PC-9 (cell line): ENCODE results near the gene RUNDC3A.

Experiments
- CTCF ChIP-seq: fragments of 200-600 bp; sonication (generic); conservative IDR thresholded peaks from 2 replicates; pipeline ENCODE4 v1.6.1; 2017; ENCODE audit warnings: mixed run types, antibody characterized with exemption, mild to moderate bottlenecking, moderate library complexity
- EZH2 ChIP-seq: fragments of 200-600 bp; sonication (generic); IDR thresholded peaks from 2 replicates; pipeline ENCODE4 v1.8.0; 2017; ENCODE audit warnings: antibody characterized with exemption, low read depth

GRCh38 chr17:44322236-44322895 is 14.0 kb downstream of the RUNDC3A start:
- TF ChIP-seq CTCF (no peak), EZH2 (no peak)
